ENCODE results near the gene CCSER1. TPM values are rescaled to one million over a fixed set of nuclear protein-coding genes. Genes with fewer than 3 reads are reported as not detected.
A peak's percentile ranks its signal among the peaks of the same experiment; 100 is the strongest.

Gene CCSER1
- total RNA-seq, 1 experiment from 2014 or later = 0.63 TPM

GRCh38 chr4:90769251-90769650 lies 642.1 kb downstream of the CCSER1 start:
- ChIA-PET CTCF (interaction anchor here (1.0 to 1.4 kb wide), 3 partner anchors 10 to 344 kb away, joined by 3 to 4 read pairs (median 3); no protein-coding TSS in a partner anchor), POLR2A (interaction anchor here (0.6 kb wide), 1 partner anchor 67 kb away, joined by 3 read pairs; no protein-coding TSS in a partner anchor)
- Mint-ChIP-seq H3K27me3 (ENCODE audit: insufficient read depth, unreplicated experiment) (no peaks in the 10 kb centered on the region), H3K4me3 (ENCODE audit: unreplicated experiment) (no peak overlapping the region), H3K36me3 (ENCODE audit: insufficient read depth, unreplicated experiment) (no peaks in the 10 kb centered on the region), H3K27ac (ENCODE audit: low read depth, unreplicated experiment) (no peak overlapping the region), H3K9me3 (ENCODE audit: unreplicated experiment) (no peaks in the 10 kb centered on the region), H3K4me1 (ENCODE audit: insufficient read depth, unreplicated experiment) (no peaks in the 10 kb centered on the region)
- peak; percentile 3 for DNase-seq (ENCODE audit: unreplicated experiment)
- TF ChIP-seq CTCF (IDR thresholded peaks at IDR 0.05; ENCODE audit: unreplicated experiment) = no peak
- intact Hi-C loops (cut with micrococcal nuclease) = no loop called here
- BruUV-seq (replicated peaks) = no TSS peak

- intact Hi-C loops (cut with micrococcal nuclease) = no loop called here
- no peaks in the 10 kb centered on the region for H3K36me3 Mint-ChIP-seq (ENCODE audit: insufficient read depth, unreplicated experiment)
- ChIA-PET CTCF (interaction anchor here (0.6 to 1.1 kb wide), 2 partner anchors 11 to 52 kb away, joined by 3 read pairs; no protein-coding TSS in a partner anchor), POLR2A (no interaction called here)
- H3K4me3 Mint-ChIP-seq (ENCODE audit: unreplicated experiment) = no peak overlapping the region
- H3K27me3 Mint-ChIP-seq (ENCODE audit: insufficient read depth, unreplicated experiment) = no peaks in the 10 kb centered on the region
- no TSS peak for BruUV-seq (replicated peaks)
- H3K27ac Mint-ChIP-seq (ENCODE audit: low read depth, unreplicated experiment) = no peak overlapping the region
- TF ChIP-seq CTCF (IDR thresholded peaks at IDR 0.05; ENCODE audit: unreplicated experiment) = no peak
- no peaks in the 10 kb centered on the region for H3K4me1 Mint-ChIP-seq (ENCODE audit: insufficient read depth, unreplicated experiment)
- H3K9me3 Mint-ChIP-seq (ENCODE audit: unreplicated experiment) = no peaks in the 10 kb centered on the region
- no peak for DNase-seq (ENCODE audit: unreplicated experiment)
Measured at GRCh38 chr4:90780193-90780592, 653.0 kb downstream of the CCSER1 start.

GRCh38 chr4:90786602-90787001 lies 659.4 kb downstream of the CCSER1 start:
- no TSS peak for BruUV-seq (replicated peaks)
- no peaks in the 10 kb centered on the region for H3K36me3 Mint-ChIP-seq (ENCODE audit: insufficient read depth, unreplicated experiment)

GRCh38 chr4:90792696-90793095 lies 665.5 kb downstream of the CCSER1 start:
- no peak for TF ChIP-seq CTCF (IDR thresholded peaks at IDR 0.05; ENCODE audit: unreplicated experiment)
- no peaks in the 10 kb centered on the region for H3K27me3 Mint-ChIP-seq (ENCODE audit: insufficient read depth, unreplicated experiment)
- peaks cover 7% of the 10 kb centered on the region for H3K9me3 Mint-ChIP-seq (ENCODE audit: unreplicated experiment)
- DNase-seq (ENCODE audit: unreplicated experiment) = no peak
- ChIA-PET CTCF (interaction anchor here (0.7 kb wide), 2 partner anchors 19 to 931 kb away, joined by 3 to 4 read pairs; no protein-coding TSS in a partner anchor), POLR2A (no interaction called here)
- H3K36me3 Mint-ChIP-seq (ENCODE audit: insufficient read depth, unreplicated experiment) = no peaks in the 10 kb centered on the region
- no peak overlapping the region for H3K4me3 Mint-ChIP-seq (ENCODE audit: unreplicated experiment)
- no peak overlapping the region for H3K27ac Mint-ChIP-seq (ENCODE audit: low read depth, unreplicated experiment)
- no peaks in the 10 kb centered on the region for H3K4me1 Mint-ChIP-seq (ENCODE audit: insufficient read depth, unreplicated experiment)
- BruUV-seq (replicated peaks) = no TSS peak
- intact Hi-C loops (cut with micrococcal nuclease) = no loop called here

More at GRCh38 chr4:90786602-90787001, 659.4 kb downstream of the CCSER1 start:
- no peak for DNase-seq (ENCODE audit: unreplicated experiment)
- no peaks in the 10 kb centered on the region for H3K4me1 Mint-ChIP-seq (ENCODE audit: insufficient read depth, unreplicated experiment)
- TF ChIP-seq CTCF (IDR thresholded peaks at IDR 0.05; ENCODE audit: unreplicated experiment) = no peak
- CTCF ChIA-PET = interaction anchor here (0.7 kb wide), 1 partner anchor 203 kb away, joined by 3 read pairs; no protein-coding TSS in a partner anchor
- POLR2A ChIA-PET = no interaction called here
- H3K4me3 Mint-ChIP-seq (ENCODE audit: unreplicated experiment) = no peak overlapping the region
- intact Hi-C loops (cut with micrococcal nuclease) = no loop called here
- no peaks in the 10 kb centered on the region for H3K27me3 Mint-ChIP-seq (ENCODE audit: insufficient read depth, unreplicated experiment)
- peaks cover 7% of the 10 kb centered on the region for H3K9me3 Mint-ChIP-seq (ENCODE audit: unreplicated experiment)
- no peak overlapping the region for H3K27ac Mint-ChIP-seq (ENCODE audit: low read depth, unreplicated experiment)

Measured in MCF 10A (cell line).